ENCODE data around the gene ZNF618.

The ZNF618 gene

DNA sequence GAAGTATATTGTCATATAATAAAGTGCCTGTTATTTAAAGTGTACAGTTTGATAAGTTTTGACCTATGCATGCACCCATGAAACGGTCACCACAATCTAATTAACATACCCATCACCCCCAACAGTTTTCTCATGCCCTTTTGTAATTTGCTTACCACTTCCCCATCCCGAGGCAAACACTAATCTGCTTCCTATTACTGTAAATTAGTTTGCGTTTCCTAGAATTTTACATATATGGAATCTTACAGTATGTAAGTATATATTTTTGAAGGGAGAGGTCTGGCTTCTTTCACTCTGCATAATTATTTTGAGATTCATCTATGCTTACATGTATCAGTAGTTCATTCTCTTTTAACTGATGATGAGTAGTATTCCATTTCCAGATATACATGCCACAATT is 145.5 kb downstream of the ZNF618 start:
- no peak for DNase-seq (ENCODE audit: low read depth)
- no peak overlapping the region for H3K4me3 ChIP-seq (ENCODE audit: low read length)
- TF ChIP-seq, protein P1, sequence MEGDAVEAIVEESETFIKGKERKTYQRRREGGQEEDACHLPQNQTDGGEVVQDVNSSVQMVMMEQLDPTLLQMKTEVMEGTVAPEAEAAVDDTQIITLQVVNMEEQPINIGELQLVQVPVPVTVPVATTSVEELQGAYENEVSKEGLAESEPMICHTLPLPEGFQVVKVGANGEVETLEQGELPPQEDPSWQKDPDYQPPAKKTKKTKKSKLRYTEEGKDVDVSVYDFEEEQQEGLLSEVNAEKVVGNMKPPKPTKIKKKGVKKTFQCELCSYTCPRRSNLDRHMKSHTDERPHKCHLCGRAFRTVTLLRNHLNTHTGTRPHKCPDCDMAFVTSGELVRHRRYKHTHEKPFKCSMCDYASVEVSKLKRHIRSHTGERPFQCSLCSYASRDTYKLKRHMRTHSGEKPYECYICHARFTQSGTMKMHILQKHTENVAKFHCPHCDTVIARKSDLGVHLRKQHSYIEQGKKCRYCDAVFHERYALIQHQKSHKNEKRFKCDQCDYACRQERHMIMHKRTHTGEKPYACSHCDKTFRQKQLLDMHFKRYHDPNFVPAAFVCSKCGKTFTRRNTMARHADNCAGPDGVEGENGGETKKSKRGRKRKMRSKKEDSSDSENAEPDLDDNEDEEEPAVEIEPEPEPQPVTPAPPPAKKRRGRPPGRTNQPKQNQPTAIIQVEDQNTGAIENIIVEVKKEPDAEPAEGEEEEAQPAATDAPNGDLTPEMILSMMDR (IDR thresholded peaks at IDR 0.05; ENCODE audit: insufficient read depth, low read depth, low read length, missing control alignments): no peak

DNA sequence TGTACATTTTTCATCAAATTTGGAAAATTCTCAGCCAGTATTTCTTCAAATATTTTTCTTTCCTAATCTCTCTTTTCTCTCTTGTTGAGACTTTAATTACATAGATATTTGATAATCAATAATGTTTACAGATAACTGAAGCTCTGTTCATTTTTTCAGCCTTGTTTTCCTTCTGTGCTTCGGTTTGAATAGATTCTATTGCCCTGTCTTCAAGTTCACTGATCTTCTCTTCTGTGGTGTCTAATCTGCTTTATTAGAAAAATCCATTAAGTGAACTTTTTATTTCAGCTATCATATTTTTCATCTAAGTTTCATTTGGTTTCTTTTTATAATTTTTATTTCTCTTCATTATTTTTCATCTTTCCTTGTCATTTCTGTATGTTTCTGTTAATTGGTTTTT is 147.9 kb downstream of the ZNF618 start:
- no peak for DNase-seq (ENCODE audit: low read depth)
- H3K4me3 ChIP-seq (ENCODE audit: low read length): no peak overlapping the region
- TF ChIP-seq, protein P1 (IDR thresholded peaks at IDR 0.05; ENCODE audit: insufficient read depth, low read depth, low read length, missing control alignments): no peak

DNA sequence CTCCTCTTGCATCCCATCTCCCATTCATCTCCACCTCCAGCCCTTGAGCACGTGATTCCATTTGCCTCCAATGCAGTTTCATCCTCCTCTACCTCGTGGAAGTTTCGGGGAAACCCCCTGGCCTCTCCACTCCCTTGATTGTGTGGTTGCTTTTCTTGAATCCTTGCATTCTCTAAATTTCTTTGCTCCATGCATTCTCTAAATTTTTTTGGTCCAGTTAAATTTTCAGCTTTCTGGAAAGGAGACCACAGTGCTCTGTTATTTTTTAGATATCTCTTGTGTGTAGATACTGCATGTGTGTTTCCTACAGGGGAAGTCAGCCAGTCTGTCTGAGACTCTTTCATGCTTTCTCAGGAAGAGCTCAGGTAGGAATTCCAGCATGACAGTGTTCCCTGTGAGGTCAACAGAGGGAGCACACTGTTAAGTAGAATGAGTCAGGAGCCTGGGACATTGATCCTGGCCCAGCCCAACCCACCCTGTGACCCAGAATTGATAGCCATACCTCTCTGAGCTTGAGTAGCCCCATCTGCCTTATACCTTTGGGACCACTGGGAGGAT is 149.2 kb downstream of the ZNF618 start:
- TF ChIP-seq, protein P1 (IDR thresholded peaks at IDR 0.05; ENCODE audit: insufficient read depth, low read depth, low read length, missing control alignments): no peak
- H3K4me3 ChIP-seq (ENCODE audit: low read length): no peak overlapping the region
- no peak for DNase-seq (ENCODE audit: low read depth)

DNA sequence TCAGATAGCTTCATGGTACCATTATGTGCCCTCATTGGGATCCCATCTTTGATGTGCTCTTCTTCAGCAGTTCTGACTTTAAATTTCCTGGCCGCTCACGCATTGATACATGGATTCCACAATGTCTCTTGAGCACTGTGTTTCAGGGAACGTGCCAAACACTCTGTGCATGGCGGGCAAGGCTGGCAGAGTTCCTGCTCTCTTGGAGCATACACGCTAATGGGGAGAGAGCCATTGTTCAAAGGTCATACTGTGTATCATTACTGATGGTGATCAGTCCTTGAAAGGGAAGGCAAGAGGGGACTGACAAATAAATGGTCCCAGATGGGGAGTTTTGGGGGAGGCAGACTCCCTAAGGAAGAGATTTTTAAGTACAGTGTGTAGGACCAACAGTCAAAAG is 149.7 kb downstream of the ZNF618 start:
- TF ChIP-seq, protein P1 (IDR thresholded peaks at IDR 0.05; ENCODE audit: insufficient read depth, low read depth, low read length, missing control alignments): no peak
- no peak for DNase-seq (ENCODE audit: low read depth)

DNA sequence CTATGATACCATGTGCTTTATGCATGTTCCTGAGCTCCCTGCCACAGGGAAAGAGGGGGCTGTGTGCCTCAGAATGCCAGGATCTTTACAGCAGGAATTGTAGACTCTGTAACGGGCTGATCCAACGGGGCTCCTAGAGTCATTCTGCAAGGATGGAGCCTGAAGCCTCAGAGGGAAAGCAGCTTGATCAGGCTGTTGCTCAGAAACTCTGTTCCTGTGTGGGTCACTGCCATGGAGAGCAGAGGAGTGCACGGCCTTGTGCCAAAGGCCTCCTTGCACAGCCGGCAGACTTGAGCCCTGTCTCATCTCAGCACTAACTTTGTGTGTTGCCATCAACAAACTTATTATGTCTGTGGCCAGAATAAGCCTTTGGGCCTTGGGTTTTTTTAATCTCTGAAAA is 150.2 kb downstream of the ZNF618 start:
- H3K4me3 ChIP-seq (ENCODE audit: low read length): no peak overlapping the region
- TF ChIP-seq, protein P1 (IDR thresholded peaks at IDR 0.05; ENCODE audit: insufficient read depth, low read depth, low read length, missing control alignments): no peak
- no peak for DNase-seq (ENCODE audit: low read depth)

More for the DNA sequence above, 149.7 kb downstream of the ZNF618 start:
- H3K4me3 ChIP-seq (ENCODE audit: low read length): no peak overlapping the region

DNA sequence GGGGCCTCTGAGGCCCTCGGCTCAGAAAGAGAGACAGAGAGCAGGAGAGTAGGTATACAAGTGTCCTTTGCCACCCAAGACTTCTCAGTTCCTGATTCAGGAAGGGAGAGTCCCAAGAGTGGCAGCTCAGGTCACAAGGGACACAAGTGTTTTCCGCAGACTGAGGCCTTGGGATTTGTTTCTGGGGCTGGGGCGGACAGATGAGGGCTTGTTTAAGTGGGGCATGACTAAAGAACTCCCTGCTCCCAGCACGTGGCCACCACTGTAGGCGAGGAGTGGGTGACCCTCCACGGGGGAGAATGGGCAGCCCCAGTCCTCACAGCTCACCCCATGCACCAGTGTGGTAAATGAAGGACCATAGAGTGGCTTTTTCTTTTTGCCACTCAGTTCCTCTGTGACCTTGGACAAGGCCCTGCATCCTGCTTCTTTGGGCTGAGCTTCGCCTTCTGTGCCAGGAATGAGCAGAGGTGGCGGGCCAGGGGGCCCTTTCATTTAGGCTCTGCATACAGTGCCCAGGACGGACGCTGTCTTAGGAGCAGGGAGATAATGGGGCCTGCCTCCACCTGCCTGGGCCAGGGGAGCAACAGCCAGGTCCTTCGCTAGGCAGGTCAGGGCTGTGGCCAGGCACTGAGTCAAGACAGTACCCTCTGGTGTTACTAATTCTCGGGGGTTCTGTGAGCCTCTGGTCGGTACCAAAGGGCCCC is 151.2 kb downstream of the ZNF618 start:
- no peak overlapping the region for H3K4me3 ChIP-seq (ENCODE audit: low read length)
- TF ChIP-seq, protein P1 (IDR thresholded peaks at IDR 0.05; ENCODE audit: insufficient read depth, low read depth, low read length, missing control alignments): no peak
- no peak for DNase-seq (ENCODE audit: low read depth)

Data from epithelial cell of esophagus (primary cell).